Astrocyte (in vitro differentiated cells and primary cell): Measurements from ENCODE around the gene SCN2A. TPM values are rescaled to one million over a fixed set of nuclear protein-coding genes. Genes with fewer than 3 reads are reported as not detected.
"Not testable (repeated sequence)": the region's sequence is repeated elsewhere in the genome, so short reads cannot be mapped to it uniquely, and the experiment has no call there.

Experiments
- DNase-seq: peaks from one replicate; pipeline ENCODE4 v3.0.0-alpha.2; 2010; ENCODE audit warnings: low read depth
- FAIRE-seq: peaks from 2 replicates; lab custom pipeline; 2011; peaks lifted over from hg19 to GRCh38; lab: Jason Lieb, UNC
- H2AFZ ChIP-seq: 2 replicates; pipeline ENCODE4 v1.6.0; 2012; ENCODE audit warnings: low read depth, low read length, inconsistent platforms
- H3K27ac ChIP-seq: 2 replicates; pipeline ENCODE4 v1.5.1; 2011; ENCODE audit warnings: low read depth, low read length, inconsistent platforms
- H3K27me3 ChIP-seq: 2 replicates; pipeline ENCODE4 v1.6.0; 2011; ENCODE audit warnings: low read length, inconsistent platforms; ENCODE audit not compliant: insufficient read depth
- H3K36me3 ChIP-seq: 2 replicates; pipeline ENCODE4 v1.5.1; 2011; ENCODE audit warnings: low read length, inconsistent platforms; ENCODE audit not compliant: insufficient read depth
- H3K4me1 ChIP-seq: 2 replicates; pipeline ENCODE4 v1.5.1; 2011; ENCODE audit warnings: low read length, inconsistent platforms; ENCODE audit not compliant: insufficient read depth
- H3K4me2 ChIP-seq: 2 replicates; pipeline ENCODE4 v1.6.0; 2012; ENCODE audit warnings: low read length, inconsistent platforms
- H3K4me3 ChIP-seq: 2 replicates; pipeline ENCODE4 v1.5.1; 2011; ENCODE audit warnings: low read depth, mild to moderate bottlenecking, low read length, inconsistent platforms; ENCODE audit not compliant: insufficient read depth
- H3K79me2 ChIP-seq: 2 replicates; pipeline ENCODE4 v1.6.0; 2012; ENCODE audit warnings: mild to moderate bottlenecking, low read length, inconsistent platforms; ENCODE audit not compliant: insufficient read depth
- H3K9ac ChIP-seq: 2 replicates; pipeline ENCODE4 v1.6.0; 2012; ENCODE audit warnings: mild to moderate bottlenecking, low read length, inconsistent platforms
- H3K9me3 ChIP-seq: 2 replicates; pipeline ENCODE4 v1.5.1; 2012; ENCODE audit warnings: low read depth, mild to moderate bottlenecking, low read length, inconsistent platforms; ENCODE audit not compliant: insufficient read depth
- H4K20me1 ChIP-seq: 2 replicates; pipeline ENCODE4 v1.6.0; 2012; ENCODE audit warnings: low read length, inconsistent platforms; ENCODE audit not compliant: insufficient read depth
- H3K27ac Mint-ChIP-seq: one replicate; pipeline ENCODE4 v1.8.0; 2021; ENCODE audit warnings: mild to moderate bottlenecking, mixed read lengths; ENCODE audit not compliant: unreplicated experiment
- H3K27me3 Mint-ChIP-seq: one replicate; pipeline ENCODE4 v1.8.0; 2021; ENCODE audit warnings: low read depth, mixed read lengths; ENCODE audit not compliant: unreplicated experiment
- H3K36me3 Mint-ChIP-seq: one replicate; pipeline ENCODE4 v1.8.0; 2021; ENCODE audit warnings: low read depth, mixed read lengths; ENCODE audit not compliant: unreplicated experiment
- H3K4me1 Mint-ChIP-seq: one replicate; pipeline ENCODE4 v1.8.0; 2021; ENCODE audit warnings: low read depth, mixed read lengths; ENCODE audit not compliant: unreplicated experiment
- H3K4me3 Mint-ChIP-seq: one replicate; pipeline ENCODE4 v1.8.0; 2021; ENCODE audit warnings: mild to moderate bottlenecking, moderate library complexity, mixed read lengths; ENCODE audit not compliant: unreplicated experiment
- H3K9me3 Mint-ChIP-seq: one replicate; pipeline ENCODE4 v1.8.0; 2021; ENCODE audit warnings: mild to moderate bottlenecking, mixed read lengths; ENCODE audit not compliant: unreplicated experiment
- EZH2 ChIP-seq: IDR thresholded peaks from 2 replicates; pipeline ENCODE4 v1.6.1; 2012; ENCODE audit warnings: mild to moderate bottlenecking, low read length, inconsistent platforms; ENCODE audit not compliant: insufficient read depth
- total RNA-seq: library from RNA; stranded (reverse); gene quantifications from 2 replicates; pipeline ENCODE4 v1.2.1, GENCODE V29; 2021
- TF ChIP-seq, protein P1 (sequence below): IDR thresholded peaks from 2 replicates; pipeline ENCODE4 v1.5.1; 2011; ENCODE audit warnings: low read depth, mild to moderate bottlenecking, inconsistent platforms, low read length, moderate library complexity; ENCODE audit not compliant: insufficient read depth

Gene SCN2A
- total RNA-seq, 1 donor from 2014 or later: 7.5 TPM

DNA sequence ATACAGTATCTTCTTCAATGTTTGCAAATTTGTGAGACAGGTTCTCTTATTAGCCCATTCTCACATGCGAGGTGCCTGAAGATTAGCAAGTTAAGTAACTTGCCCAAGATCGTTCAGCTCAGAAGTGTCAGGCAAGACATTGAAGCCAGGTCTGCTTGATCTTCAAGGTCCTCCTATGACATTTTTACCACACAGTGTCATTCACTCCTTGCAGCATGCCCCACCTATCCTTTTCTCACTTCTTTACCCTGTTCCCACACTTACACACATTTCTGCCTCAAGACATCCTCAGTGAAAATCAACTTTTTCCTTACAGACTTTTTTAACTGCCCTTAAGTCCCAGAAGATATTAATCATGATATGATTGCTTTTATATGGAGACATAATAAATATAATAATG is 73.8 kb downstream of the SCN2A start:
- Mint-ChIP-seq H3K27ac (no peak overlapping the region), H3K4me3 (no peak overlapping the region), H3K36me3 (no peaks in the 10 kb centered on the region), H3K9me3 (no peaks in the 10 kb centered on the region), H3K4me1 (no peaks in the 10 kb centered on the region), H3K27me3 (no peaks in the 10 kb centered on the region)
- no peaks in the 10 kb centered on the region for H3K4me1 ChIP-seq
- no peak overlapping the region for H2AFZ ChIP-seq
- H3K27me3 ChIP-seq: no peaks in the 10 kb centered on the region
- no peaks in the 10 kb centered on the region for H3K36me3 ChIP-seq
- H4K20me1 ChIP-seq: no peaks in the 10 kb centered on the region
- no peak overlapping the region for H3K27ac ChIP-seq
- no peaks in the 10 kb centered on the region for H3K9me3 ChIP-seq
- no peak overlapping the region for H3K4me2 ChIP-seq
- no peak for DNase-seq
- TF ChIP-seq, protein P1, sequence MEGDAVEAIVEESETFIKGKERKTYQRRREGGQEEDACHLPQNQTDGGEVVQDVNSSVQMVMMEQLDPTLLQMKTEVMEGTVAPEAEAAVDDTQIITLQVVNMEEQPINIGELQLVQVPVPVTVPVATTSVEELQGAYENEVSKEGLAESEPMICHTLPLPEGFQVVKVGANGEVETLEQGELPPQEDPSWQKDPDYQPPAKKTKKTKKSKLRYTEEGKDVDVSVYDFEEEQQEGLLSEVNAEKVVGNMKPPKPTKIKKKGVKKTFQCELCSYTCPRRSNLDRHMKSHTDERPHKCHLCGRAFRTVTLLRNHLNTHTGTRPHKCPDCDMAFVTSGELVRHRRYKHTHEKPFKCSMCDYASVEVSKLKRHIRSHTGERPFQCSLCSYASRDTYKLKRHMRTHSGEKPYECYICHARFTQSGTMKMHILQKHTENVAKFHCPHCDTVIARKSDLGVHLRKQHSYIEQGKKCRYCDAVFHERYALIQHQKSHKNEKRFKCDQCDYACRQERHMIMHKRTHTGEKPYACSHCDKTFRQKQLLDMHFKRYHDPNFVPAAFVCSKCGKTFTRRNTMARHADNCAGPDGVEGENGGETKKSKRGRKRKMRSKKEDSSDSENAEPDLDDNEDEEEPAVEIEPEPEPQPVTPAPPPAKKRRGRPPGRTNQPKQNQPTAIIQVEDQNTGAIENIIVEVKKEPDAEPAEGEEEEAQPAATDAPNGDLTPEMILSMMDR: no peak
- TF ChIP-seq EZH2: no peak
- no peak overlapping the region for H3K4me3 ChIP-seq
- no peak for FAIRE-seq
- no peak overlapping the region for H3K9ac ChIP-seq
- no peaks in the 10 kb centered on the region for H3K79me2 ChIP-seq

DNA sequence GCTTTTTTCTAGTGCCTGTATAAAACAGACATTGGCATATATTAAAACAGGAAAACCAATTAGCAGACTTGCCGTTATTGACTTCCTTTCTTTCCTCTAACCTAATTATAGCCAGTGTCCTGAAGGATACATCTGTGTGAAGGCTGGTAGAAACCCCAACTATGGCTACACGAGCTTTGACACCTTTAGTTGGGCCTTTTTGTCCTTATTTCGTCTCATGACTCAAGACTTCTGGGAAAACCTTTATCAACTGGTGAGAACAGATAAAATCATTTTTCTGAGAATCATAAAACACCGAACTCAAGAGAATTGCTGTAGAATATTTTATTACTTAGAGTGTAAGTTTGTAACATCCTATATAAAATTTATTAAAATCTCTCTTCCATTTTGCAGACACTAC is 74.3 kb downstream of the SCN2A start:
- Mint-ChIP-seq H3K4me3 (no peak overlapping the region), H3K36me3 (no peaks in the 10 kb centered on the region), H3K4me1 (no peaks in the 10 kb centered on the region), H3K27ac (no peak overlapping the region), H3K27me3 (no peaks in the 10 kb centered on the region), H3K9me3 (no peaks in the 10 kb centered on the region)
- Histone ChIP-seq H3K4me3 (no peak overlapping the region), H3K9me3 (no peaks in the 10 kb centered on the region), H2AFZ (no peak overlapping the region), H3K27me3 (no peaks in the 10 kb centered on the region), H3K79me2 (no peaks in the 10 kb centered on the region), H3K4me1 (no peaks in the 10 kb centered on the region), H4K20me1 (no peaks in the 10 kb centered on the region), H3K4me2 (no peak overlapping the region), H3K27ac (no peak overlapping the region), H3K9ac (no peak overlapping the region), H3K36me3 (no peaks in the 10 kb centered on the region)
- no peak for FAIRE-seq
- TF ChIP-seq, protein P1: no peak
- TF ChIP-seq EZH2: no peak
- no peak for DNase-seq

DNA sequence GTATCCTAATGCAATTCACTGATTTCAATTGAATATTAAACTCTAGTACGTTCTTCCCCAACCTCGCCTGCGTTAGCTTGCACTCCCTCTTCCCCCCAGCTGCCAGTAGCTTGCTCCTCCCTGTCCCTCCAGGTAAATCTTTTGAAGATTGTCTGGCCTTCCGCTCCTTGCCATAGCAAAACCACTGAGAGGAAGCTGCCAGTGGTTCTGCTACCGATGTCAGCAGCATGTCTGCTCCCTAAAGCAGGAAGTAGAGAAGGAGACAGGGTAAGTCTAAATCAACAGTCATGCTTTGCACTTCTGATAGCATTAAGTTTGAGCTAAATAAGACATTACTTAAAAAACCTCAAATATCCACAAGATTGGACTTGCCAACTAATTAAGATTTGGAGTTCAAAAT is 89.1 kb downstream of the SCN2A start:
- H2AFZ ChIP-seq: no peak overlapping the region
- H3K9me3 ChIP-seq: no peaks in the 10 kb centered on the region
- no peaks in the 10 kb centered on the region for H3K36me3 ChIP-seq
- no peak overlapping the region for H3K9ac ChIP-seq
- H3K27me3 ChIP-seq: no peaks in the 10 kb centered on the region
- no peaks in the 10 kb centered on the region for H3K36me3 Mint-ChIP-seq
- DNase-seq (no peak), FAIRE-seq (no peak)
- no peaks in the 10 kb centered on the region for H3K4me1 ChIP-seq
- H3K27ac ChIP-seq: no peak overlapping the region
- H3K4me3 Mint-ChIP-seq: no peak overlapping the region
- no peaks in the 10 kb centered on the region for H3K27me3 Mint-ChIP-seq
- no peak overlapping the region for H3K4me3 ChIP-seq
- no peak overlapping the region for H3K27ac Mint-ChIP-seq
- H3K4me2 ChIP-seq: no peak overlapping the region
- no peaks in the 10 kb centered on the region for H3K9me3 Mint-ChIP-seq
- H4K20me1 ChIP-seq: no peaks in the 10 kb centered on the region
- H3K79me2 ChIP-seq: no peaks in the 10 kb centered on the region
- no peaks in the 10 kb centered on the region for H3K4me1 Mint-ChIP-seq
- no peak for TF ChIP-seq EZH2
- TF ChIP-seq, protein P1: no peak

DNA sequence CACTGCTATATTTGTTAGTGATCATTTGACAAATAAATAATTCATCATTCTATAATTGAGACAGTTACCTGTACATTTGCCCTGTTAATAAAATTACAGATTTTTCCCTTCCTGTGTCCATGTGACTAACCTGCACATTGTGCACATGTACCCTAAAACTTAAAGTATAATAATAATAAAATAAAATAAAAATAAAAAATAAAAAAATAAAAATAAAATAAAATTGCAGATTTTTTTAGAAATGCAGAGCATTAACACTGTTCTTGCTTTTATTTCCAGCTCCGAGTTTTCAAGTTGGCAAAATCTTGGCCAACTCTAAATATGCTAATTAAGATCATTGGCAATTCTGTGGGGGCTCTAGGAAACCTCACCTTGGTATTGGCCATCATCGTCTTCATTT is 105.1 kb downstream of the SCN2A start:
- H3K4me1 Mint-ChIP-seq, H2AFZ ChIP-seq, H3K36me3 Mint-ChIP-seq, H3K27ac ChIP-seq, H3K9ac ChIP-seq, H3K27me3 ChIP-seq, H3K4me2 ChIP-seq, FAIRE-seq, H3K27ac Mint-ChIP-seq, H3K4me3 ChIP-seq, H3K9me3 Mint-ChIP-seq, H3K9me3 ChIP-seq, H4K20me1 ChIP-seq, DNase-seq, H3K79me2 ChIP-seq, H3K4me3 Mint-ChIP-seq, H3K4me1 ChIP-seq, H3K27me3 Mint-ChIP-seq, H3K36me3 ChIP-seq: not testable (repeated sequence)
